ENCODE measurements around the gene PARVG.

Gene PARVG

GRCh38 chr22:44190381-44190976 is 9.8 kb downstream of the PARVG start:
- TF ChIP-seq CTCF (IDR thresholded peaks at IDR 0.05; ENCODE audit: low read depth, low read length) = no peak
- no peak overlapping the region for H3K4me3 ChIP-seq (ENCODE audit: low read depth, low read length)

GRCh38 chr22:44191036-44191454 is 10.3 kb downstream of the PARVG start:
- TF ChIP-seq CTCF (IDR thresholded peaks at IDR 0.05; ENCODE audit: low read depth, low read length) = no peak
- H3K4me3 ChIP-seq (ENCODE audit: low read depth, low read length) = no peak overlapping the region

GRCh38 chr22:44192098-44192815 is 11.5 kb downstream of the PARVG start:
- H3K4me3 ChIP-seq (ENCODE audit: low read depth, low read length) = no peak overlapping the region

GRCh38 chr22:44192816-44193534 is 12.2 kb downstream of the PARVG start:
- no peak overlapping the region for H3K4me3 ChIP-seq (ENCODE audit: low read depth, low read length)
- no peak for TF ChIP-seq CTCF (IDR thresholded peaks at IDR 0.05; ENCODE audit: low read depth, low read length)

More at GRCh38 chr22:44192098-44192815, 11.5 kb downstream of the PARVG start:
- TF ChIP-seq CTCF (IDR thresholded peaks at IDR 0.05; ENCODE audit: low read depth, low read length) = no peak

- TF ChIP-seq CTCF (IDR thresholded peaks at IDR 0.05; ENCODE audit: low read depth, low read length) = no peak
- H3K4me3 ChIP-seq (ENCODE audit: low read depth, low read length) = no peak overlapping the region
These were observed 12.8 kb downstream of the PARVG start for GRCh38 chr22:44193535-44193891.

- no peak for TF ChIP-seq CTCF (IDR thresholded peaks at IDR 0.05; ENCODE audit: low read depth, low read length)
- H3K4me3 ChIP-seq (ENCODE audit: low read depth, low read length) = no peak overlapping the region
These were observed 13.8 kb downstream of the PARVG start for GRCh38 chr22:44194569-44194968.
